Activated naive CD8-positive, alpha-beta T cell treated with anti-CD3 and anti-CD28 coated beads for 36 hours (primary cell): Measurements from ENCODE around the gene MYZAP. TPM values are rescaled to one million over a fixed set of nuclear protein-coding genes. Genes with fewer than 3 reads are reported as not detected.

ENCODE experiments used
- DNase-seq: peaks from one replicate; pipeline ENCODE4 v3.0.0; 2021
- H3K27ac Mint-ChIP-seq: one replicate; pipeline ENCODE4 v1.8.0; 2022; ENCODE audit warnings: mild to moderate bottlenecking, moderate library complexity, mixed read lengths
- H3K27me3 Mint-ChIP-seq: one replicate; pipeline ENCODE4 v1.8.0; 2022; ENCODE audit warnings: mild to moderate bottlenecking, mixed read lengths
- H3K36me3 Mint-ChIP-seq: one replicate; pipeline ENCODE4 v1.8.0; 2021; ENCODE audit warnings: mild to moderate bottlenecking, mixed read lengths
- H3K4me1 Mint-ChIP-seq: one replicate; pipeline ENCODE4 v1.8.0; 2021; ENCODE audit warnings: mixed read lengths
- H3K4me3 Mint-ChIP-seq: one replicate; pipeline ENCODE4 v1.8.0; 2022; ENCODE audit warnings: mild to moderate bottlenecking, moderate library complexity, mixed read lengths
- H3K9me3 Mint-ChIP-seq: one replicate; pipeline ENCODE4 v1.8.0; 2022; ENCODE audit warnings: mixed read lengths
- total RNA-seq, 2 experiments: library from RNA; stranded (reverse); gene quantifications; one replicate each; pipeline ENCODE4 v1.2.3, GENCODE V29; 2021

The MYZAP gene
- total RNA-seq, 2 experiments from 2014 or later = not detected

- Mint-ChIP-seq H3K27ac (no peak overlapping the region), H3K27me3 (peaks cover 11% of the 10 kb centered on the region)
Measured at GRCh38 chr15:57665939-57666338, 74.2 kb downstream of the MYZAP start.

GRCh38 chr15:57667171-57667849, 75.6 kb downstream of the MYZAP start:
- Mint-ChIP-seq H3K27ac (no peak overlapping the region), H3K36me3 (no peaks in the 10 kb centered on the region), H3K4me1 (peaks cover 3% of the 10 kb centered on the region), H3K4me3 (no peak overlapping the region), H3K27me3 (peaks cover 12% of the 10 kb centered on the region), H3K9me3 (no peaks in the 10 kb centered on the region)
- DNase-seq = no peak

More at GRCh38 chr15:57665939-57666338, 74.2 kb downstream of the MYZAP start:
- H3K36me3 Mint-ChIP-seq = no peaks in the 10 kb centered on the region
- no peak overlapping the region for H3K4me3 Mint-ChIP-seq
- H3K4me1 Mint-ChIP-seq = peaks cover 3% of the 10 kb centered on the region
- no peak for DNase-seq
- no peaks in the 10 kb centered on the region for H3K9me3 Mint-ChIP-seq

- no peaks in the 10 kb centered on the region for H3K36me3 Mint-ChIP-seq
- H3K27me3 Mint-ChIP-seq = peaks cover 12% of the 10 kb centered on the region
- H3K9me3 Mint-ChIP-seq = no peaks in the 10 kb centered on the region
- DNase-seq = no peak
- no peak overlapping the region for H3K27ac Mint-ChIP-seq
- H3K4me3 Mint-ChIP-seq = no peak overlapping the region
- peaks cover 3% of the 10 kb centered on the region for H3K4me1 Mint-ChIP-seq
Measured at GRCh38 chr15:57668016-57668415, 76.3 kb downstream of the MYZAP start.

- Mint-ChIP-seq H3K4me1 (peaks cover 3% of the 10 kb centered on the region), H3K27me3 (peaks cover 12% of the 10 kb centered on the region), H3K36me3 (no peaks in the 10 kb centered on the region), H3K4me3 (no peak overlapping the region), H3K27ac (no peak overlapping the region), H3K9me3 (no peaks in the 10 kb centered on the region)
- DNase-seq = no peak
Measured at GRCh38 chr15:57671636-57672035, 79.9 kb downstream of the MYZAP start.

GRCh38 chr15:57675481-57676181, 83.9 kb downstream of the MYZAP start:
- Mint-ChIP-seq H3K9me3 (no peaks in the 10 kb centered on the region), H3K27me3 (peaks cover 15% of the 10 kb centered on the region), H3K4me1 (peaks cover 6% of the 10 kb centered on the region), H3K27ac (no peak overlapping the region), H3K4me3 (no peak overlapping the region), H3K36me3 (no peaks in the 10 kb centered on the region)
- DNase-seq = no peak

GRCh38 chr15:57676585-57676984, 84.9 kb downstream of the MYZAP start:
- H3K9me3 Mint-ChIP-seq = no peaks in the 10 kb centered on the region
- H3K27me3 Mint-ChIP-seq = peaks cover 15% of the 10 kb centered on the region
- H3K27ac Mint-ChIP-seq = no peak overlapping the region
- H3K4me1 Mint-ChIP-seq = peaks cover 7% of the 10 kb centered on the region
- DNase-seq = no peak
- no peaks in the 10 kb centered on the region for H3K36me3 Mint-ChIP-seq
- no peak overlapping the region for H3K4me3 Mint-ChIP-seq

- Mint-ChIP-seq H3K4me3 (no peak overlapping the region), H3K36me3 (no peaks in the 10 kb centered on the region), H3K27ac (no peak overlapping the region), H3K27me3 (peaks cover 10% of the 10 kb centered on the region), H3K9me3 (no peaks in the 10 kb centered on the region), H3K4me1 (peaks cover 7% of the 10 kb centered on the region)
- DNase-seq = no peak
Measured at GRCh38 chr15:57677204-57677603, 85.5 kb downstream of the MYZAP start.

GRCh38 chr15:57680021-57680420, 88.3 kb downstream of the MYZAP start:
- no peak for DNase-seq
- H3K27me3 Mint-ChIP-seq = peaks cover 10% of the 10 kb centered on the region
- no peaks in the 10 kb centered on the region for H3K9me3 Mint-ChIP-seq
- peaks cover 7% of the 10 kb centered on the region for H3K4me1 Mint-ChIP-seq
- H3K27ac Mint-ChIP-seq = no peak overlapping the region
- no peak overlapping the region for H3K4me3 Mint-ChIP-seq
- no peaks in the 10 kb centered on the region for H3K36me3 Mint-ChIP-seq

GRCh38 chr15:57681011-57681410, 89.3 kb downstream of the MYZAP start:
- no peak overlapping the region for H3K27ac Mint-ChIP-seq
- peaks cover 7% of the 10 kb centered on the region for H3K4me1 Mint-ChIP-seq
- H3K4me3 Mint-ChIP-seq = no peak overlapping the region
- no peak for DNase-seq
- no peaks in the 10 kb centered on the region for H3K36me3 Mint-ChIP-seq
- no peaks in the 10 kb centered on the region for H3K9me3 Mint-ChIP-seq
- H3K27me3 Mint-ChIP-seq = peaks cover 10% of the 10 kb centered on the region

- no peak overlapping the region for H3K27ac Mint-ChIP-seq
- H3K27me3 Mint-ChIP-seq = peaks cover 10% of the 10 kb centered on the region
- peaks cover 7% of the 10 kb centered on the region for H3K4me1 Mint-ChIP-seq
- DNase-seq = no peak
- H3K36me3 Mint-ChIP-seq = no peaks in the 10 kb centered on the region
- no peak overlapping the region for H3K4me3 Mint-ChIP-seq
- H3K9me3 Mint-ChIP-seq = no peaks in the 10 kb centered on the region
Measured at GRCh38 chr15:57683481-57683880, 91.8 kb downstream of the MYZAP start.

- H3K4me3 Mint-ChIP-seq = no peak overlapping the region
- no peak for DNase-seq
- peaks cover 4% of the 10 kb centered on the region for H3K27me3 Mint-ChIP-seq
- H3K9me3 Mint-ChIP-seq = no peaks in the 10 kb centered on the region
- H3K27ac Mint-ChIP-seq = no peak overlapping the region
- peaks cover 7% of the 10 kb centered on the region for H3K4me1 Mint-ChIP-seq
- H3K36me3 Mint-ChIP-seq = no peaks in the 10 kb centered on the region
Measured at GRCh38 chr15:57684491-57685151, 92.9 kb downstream of the MYZAP start.

- Mint-ChIP-seq H3K27ac (no peak overlapping the region), H3K4me1 (peaks cover 2% of the 10 kb centered on the region), H3K27me3 (no peaks in the 10 kb centered on the region), H3K9me3 (no peaks in the 10 kb centered on the region), H3K4me3 (no peak overlapping the region), H3K36me3 (no peaks in the 10 kb centered on the region)
- no peak for DNase-seq
Measured at GRCh38 chr15:57685306-57686095, 93.8 kb downstream of the MYZAP start.

GRCh38 chr15:57686657-57687056, 95.0 kb downstream of the MYZAP start:
- DNase-seq = no peak
- Mint-ChIP-seq H3K9me3 (no peaks in the 10 kb centered on the region), H3K4me1 (no peaks in the 10 kb centered on the region)

GRCh38 chr15:57690341-57690966, 98.8 kb downstream of the MYZAP start:
- Mint-ChIP-seq H3K9me3 (no peaks in the 10 kb centered on the region), H3K4me1 (no peaks in the 10 kb centered on the region), H3K27me3 (no peaks in the 10 kb centered on the region), H3K27ac (no peak overlapping the region), H3K4me3 (no peak overlapping the region), H3K36me3 (no peaks in the 10 kb centered on the region)
- DNase-seq = no peak

More at GRCh38 chr15:57686657-57687056, 95.0 kb downstream of the MYZAP start:
- no peak overlapping the region for H3K27ac Mint-ChIP-seq
- no peak overlapping the region for H3K4me3 Mint-ChIP-seq
- H3K36me3 Mint-ChIP-seq = no peaks in the 10 kb centered on the region
- H3K27me3 Mint-ChIP-seq = no peaks in the 10 kb centered on the region
